ENCODE measurements around the gene POPDC3. TPM values are rescaled to one million over a fixed set of nuclear protein-coding genes. Genes with fewer than 3 reads are reported as not detected.

POPDC3 gene
- total RNA-seq, 4 donors from 2014 or later, result 105 to 218 (median 179) TPM

- no peaks in the 10 kb centered on the region for H3K27me3 ChIP-seq
- peaks cover 0 to 5% of the 10 kb centered on the region in 2 donors for H3K4me1 ChIP-seq
- TF ChIP-seq, protein P1, sequence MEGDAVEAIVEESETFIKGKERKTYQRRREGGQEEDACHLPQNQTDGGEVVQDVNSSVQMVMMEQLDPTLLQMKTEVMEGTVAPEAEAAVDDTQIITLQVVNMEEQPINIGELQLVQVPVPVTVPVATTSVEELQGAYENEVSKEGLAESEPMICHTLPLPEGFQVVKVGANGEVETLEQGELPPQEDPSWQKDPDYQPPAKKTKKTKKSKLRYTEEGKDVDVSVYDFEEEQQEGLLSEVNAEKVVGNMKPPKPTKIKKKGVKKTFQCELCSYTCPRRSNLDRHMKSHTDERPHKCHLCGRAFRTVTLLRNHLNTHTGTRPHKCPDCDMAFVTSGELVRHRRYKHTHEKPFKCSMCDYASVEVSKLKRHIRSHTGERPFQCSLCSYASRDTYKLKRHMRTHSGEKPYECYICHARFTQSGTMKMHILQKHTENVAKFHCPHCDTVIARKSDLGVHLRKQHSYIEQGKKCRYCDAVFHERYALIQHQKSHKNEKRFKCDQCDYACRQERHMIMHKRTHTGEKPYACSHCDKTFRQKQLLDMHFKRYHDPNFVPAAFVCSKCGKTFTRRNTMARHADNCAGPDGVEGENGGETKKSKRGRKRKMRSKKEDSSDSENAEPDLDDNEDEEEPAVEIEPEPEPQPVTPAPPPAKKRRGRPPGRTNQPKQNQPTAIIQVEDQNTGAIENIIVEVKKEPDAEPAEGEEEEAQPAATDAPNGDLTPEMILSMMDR (IDR thresholded peaks at IDR 0.05 in 4 of 5, conservative IDR thresholded peaks at IDR 0.05 in 1 of 5), result no peak
- TF ChIP-seq POLR2A (IDR thresholded peaks at IDR 0.05), result no peak
- DNase-seq (no peak), ATAC-seq (no peak)
- H3K36me3 ChIP-seq, result peaks cover 0 to 59% of the 10 kb centered on the region in 2 donors
- H3K9me3 ChIP-seq, result no peaks in the 10 kb centered on the region
- no peak overlapping the region for H3K4me3 ChIP-seq
- intact Hi-C loops (cut with DNase I; ENCODE audit: low total_unique reads) (no loop called here), in situ Hi-C loops (cut with MboI; ENCODE audit: low sequenced_read_pairs in 4 of 4) (no loop called here)
- peak overlapping the region; percentile 2 to 74 (median 48) for H3K27ac ChIP-seq
These were observed 57.8 kb downstream of the POPDC3 start for GRCh38 chr6:105121981-105122380.

DNA sequence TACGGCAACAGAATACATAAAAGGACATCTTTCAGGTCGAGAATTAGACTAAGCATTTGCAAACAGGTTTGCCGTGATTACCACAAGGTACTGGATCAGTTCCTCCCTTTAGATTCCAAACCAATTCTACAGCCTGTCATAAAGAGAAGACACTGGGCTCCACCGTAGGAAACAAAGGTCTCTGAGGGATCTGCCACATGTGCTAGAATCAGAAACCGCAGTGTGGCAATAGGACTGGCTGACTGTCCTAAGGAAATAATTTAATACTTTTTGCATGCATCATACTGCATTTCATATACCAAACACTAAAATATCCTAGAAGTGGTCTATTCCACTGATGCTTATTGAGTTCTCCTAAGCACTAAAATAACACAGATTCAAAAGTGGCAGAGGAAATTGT, 59.2 kb downstream of the POPDC3 start:
- Histone ChIP-seq H3K27me3 (no peaks in the 10 kb centered on the region), H3K9me3 (no peaks in the 10 kb centered on the region), H3K27ac (peak overlapping the region; percentile 31 to 74 (median 50)), H3K36me3 (peaks cover 0 to 61% of the 10 kb centered on the region in 2 donors), H3K4me3 (no peak overlapping the region), H3K4me1 (peaks cover 0 to 5% of the 10 kb centered on the region in 2 donors)
- in situ Hi-C loops (cut with MboI; ENCODE audit: low sequenced_read_pairs in 4 of 4) (no loop called here), intact Hi-C loops (cut with DNase I; ENCODE audit: low total_unique reads) (no loop called here)
- ATAC-seq (peak in 1 of 2 donors; percentile 84), DNase-seq (no peak)
- TF ChIP-seq POLR2A (IDR thresholded peaks at IDR 0.05), result no peak
- TF ChIP-seq, protein P1 (IDR thresholded peaks at IDR 0.05 in 4 of 5, conservative IDR thresholded peaks at IDR 0.05 in 1 of 5), result no peak

DNA sequence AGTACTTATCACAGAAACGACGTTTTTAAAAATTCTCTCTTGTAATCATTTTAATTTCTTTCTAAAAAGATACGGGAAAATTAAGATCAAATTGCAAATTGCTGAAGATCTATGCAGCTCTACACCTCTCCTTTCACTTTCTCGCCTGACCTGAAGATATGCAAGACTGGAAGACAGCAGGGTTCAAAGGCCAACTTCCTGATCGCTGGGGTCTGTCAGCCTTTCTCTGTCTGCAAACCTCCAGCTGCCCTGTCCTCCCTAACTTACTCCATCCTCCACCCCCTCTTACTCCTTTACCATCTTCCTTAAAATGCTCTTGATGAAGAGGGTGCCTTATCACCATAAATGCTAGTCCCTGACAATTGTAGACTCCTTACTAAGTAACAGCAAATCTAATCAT, 63.7 kb downstream of the POPDC3 start:
- no peak for DNase-seq
- intact Hi-C loops (cut with DNase I; ENCODE audit: low total_unique reads) (no loop called here), in situ Hi-C loops (cut with MboI; ENCODE audit: low sequenced_read_pairs in 4 of 4) (no loop called here)
- Histone ChIP-seq H3K27me3 (no peaks in the 10 kb centered on the region), H3K36me3 (peaks cover 0 to 62% of the 10 kb centered on the region in 2 donors), H3K4me1 (peaks cover 8 to 18% of the 10 kb centered on the region in 2 donors), H3K27ac (peak overlapping the region in 1 of 4 donors; percentile 20), H3K9me3 (no peaks in the 10 kb centered on the region), H3K4me3 (no peak overlapping the region)
- no peak for ATAC-seq
- TF ChIP-seq, protein P1 (IDR thresholded peaks at IDR 0.05 in 4 of 5, conservative IDR thresholded peaks at IDR 0.05 in 1 of 5), result no peak
- TF ChIP-seq POLR2A (IDR thresholded peaks at IDR 0.05), result no peak

- H3K36me3 ChIP-seq, result peaks cover 0 to 62% of the 10 kb centered on the region in 2 donors
- intact Hi-C loops (cut with DNase I; ENCODE audit: low total_unique reads), result no loop called here
- H3K4me3 ChIP-seq, result no peak overlapping the region
- TF ChIP-seq POLR2A (IDR thresholded peaks at IDR 0.05), result no peak
- TF ChIP-seq, protein P1 (IDR thresholded peaks at IDR 0.05 in 4 of 5, conservative IDR thresholded peaks at IDR 0.05 in 1 of 5), result no peak
- DNase-seq (peak; percentile 74 to 83), ATAC-seq (peak; percentile 92 to 93)
- peak overlapping the region; percentile 58 to 76 (median 74) for H3K27ac ChIP-seq
- no peaks in the 10 kb centered on the region for H3K27me3 ChIP-seq
- H3K4me1 ChIP-seq, result peaks cover 18 to 31% of the 10 kb centered on the region in 2 donors
- H3K9me3 ChIP-seq, result no peaks in the 10 kb centered on the region
- in situ Hi-C loops (cut with MboI; ENCODE audit: low sequenced_read_pairs in 4 of 4), result no loop called here
These were observed 66.4 kb downstream of the POPDC3 start for GRCh38 chr6:105113422-105113821.

- Histone ChIP-seq H3K27ac (peak overlapping the region; percentile 58 to 76 (median 74)), H3K27me3 (no peaks in the 10 kb centered on the region), H3K4me3 (no peak overlapping the region), H3K36me3 (peaks cover 0 to 53% of the 10 kb centered on the region in 2 donors), H3K4me1 (peaks cover 18 to 31% of the 10 kb centered on the region in 2 donors), H3K9me3 (no peaks in the 10 kb centered on the region)
- in situ Hi-C loops (cut with MboI; ENCODE audit: low sequenced_read_pairs in 4 of 4), result no loop called here
- no peak for DNase-seq
- TF ChIP-seq, protein P1 (IDR thresholded peaks at IDR 0.05 in 4 of 5, conservative IDR thresholded peaks at IDR 0.05 in 1 of 5), result no peak
- TF ChIP-seq POLR2A (IDR thresholded peaks at IDR 0.05), result no peak
- ATAC-seq, result no peak
- intact Hi-C loops (cut with DNase I; ENCODE audit: low total_unique reads), result no loop called here
These were observed 67.2 kb downstream of the POPDC3 start for GRCh38 chr6:105112577-105112976.
